GM20431 (cell line): ENCODE results near the gene OR4N2.
"Not testable (repeated sequence)": the region's sequence is repeated elsewhere in the genome, so short reads cannot be mapped to it uniquely, and the experiment has no call there.

Source experiments
- in situ Hi-C: fragments of 300-500 bp; cut with MseI, MboI; formaldehyde crosslinking; loops from one replicate; pipeline ENCODE4 v1.15.0; 2020; ENCODE audit warnings: low sequenced_read_pairs; ENCODE audit not compliant: unreplicated experiment

Gene OR4N2

GRCh38 chr14:19828314-19828713 lies 24.7 kb downstream of the OR4N2 start:
- in situ Hi-C loops: no loop called here

DNA sequence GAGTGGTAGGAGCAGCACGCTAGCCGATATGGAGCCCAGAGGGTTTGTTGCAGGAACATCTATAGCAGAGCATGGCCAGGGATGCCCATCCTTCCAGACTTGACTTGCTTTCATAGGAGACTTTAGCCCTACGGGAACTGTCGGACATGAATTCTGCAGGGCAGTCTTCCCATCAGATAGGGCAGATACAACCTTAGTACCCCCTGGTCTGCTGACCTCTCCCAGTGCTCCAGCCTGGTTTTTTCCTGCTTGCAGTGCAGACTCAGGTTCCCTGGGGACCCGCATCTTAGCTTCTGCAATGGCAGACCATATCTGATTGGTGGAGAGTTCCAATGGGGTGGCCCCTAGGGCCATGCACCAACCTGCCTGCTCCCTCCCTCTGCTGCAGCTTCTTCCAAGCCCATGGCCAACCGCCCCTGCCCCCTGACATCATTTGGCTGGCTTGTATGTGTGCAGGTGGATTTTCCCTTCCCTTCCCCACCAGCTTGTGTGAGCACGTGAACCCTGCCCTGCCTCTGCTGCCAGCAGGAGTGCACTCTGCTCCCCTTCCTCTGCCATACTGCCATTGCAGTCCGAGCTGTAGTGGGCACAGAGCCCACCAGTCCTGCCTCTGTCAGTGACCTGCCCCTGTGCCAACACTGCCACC lies 30.8 kb downstream of the OR4N2 start:
- in situ Hi-C loops: not testable (repeated sequence)

DNA sequence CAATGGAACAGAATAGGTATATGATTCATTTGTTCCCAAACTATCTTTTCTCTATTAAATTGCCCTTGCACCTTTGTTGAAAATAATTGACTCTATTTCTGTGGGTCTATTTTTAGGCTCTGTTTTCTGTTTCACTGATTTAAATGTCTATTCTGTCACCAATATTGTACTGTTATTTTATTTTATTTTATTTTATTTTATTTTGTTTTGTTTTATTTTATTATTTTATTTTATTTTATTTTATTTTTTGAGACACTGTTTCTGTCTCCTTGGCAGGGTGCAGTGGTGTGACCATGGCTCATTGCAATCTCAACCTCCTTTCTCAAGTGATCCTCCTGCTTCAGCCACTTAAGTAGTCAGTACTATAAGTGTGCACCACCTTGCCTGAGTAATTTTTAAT lies 34.9 kb downstream of the OR4N2 start:
- in situ Hi-C loops: no loop called here

- in situ Hi-C loops: no loop called here
These were observed 47.8 kb downstream of the OR4N2 start for GRCh38 chr14:19851365-19851764.

DNA sequence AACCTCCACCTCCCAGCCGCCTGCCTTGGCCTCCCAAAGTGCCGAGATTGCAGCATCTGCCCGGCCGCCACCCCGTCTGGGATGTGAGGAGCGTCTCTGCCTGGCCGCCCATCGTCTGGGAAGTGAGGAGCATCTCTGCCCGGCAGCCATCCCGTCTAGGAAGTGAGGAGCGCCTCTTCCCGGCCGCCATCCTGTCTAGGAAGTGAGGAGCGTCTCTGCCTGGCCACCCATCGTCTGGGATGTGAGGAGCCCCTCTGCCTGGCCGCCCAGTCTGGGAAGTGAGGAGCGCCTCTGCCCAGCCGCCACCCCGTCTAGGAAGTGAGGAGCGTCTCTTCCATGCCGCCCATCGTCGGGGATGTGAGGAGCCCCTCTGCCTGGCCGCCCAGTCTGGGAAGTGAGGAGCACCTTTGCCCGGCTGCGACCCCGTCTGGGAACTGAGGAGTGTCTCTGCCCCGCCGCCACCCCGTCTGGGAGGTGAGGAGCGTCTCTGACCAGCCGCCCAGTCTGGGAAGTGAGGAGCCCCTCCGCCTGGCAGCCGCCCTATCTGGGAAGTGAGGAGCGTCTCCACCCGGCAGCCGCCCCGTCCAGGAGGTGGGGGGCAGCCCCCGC lies 62.6 kb downstream of the OR4N2 start:
- in situ Hi-C loops: not testable (repeated sequence)

GRCh38 chr14:19873178-19873577 lies 69.6 kb downstream of the OR4N2 start:
- in situ Hi-C loops: no loop called here

DNA sequence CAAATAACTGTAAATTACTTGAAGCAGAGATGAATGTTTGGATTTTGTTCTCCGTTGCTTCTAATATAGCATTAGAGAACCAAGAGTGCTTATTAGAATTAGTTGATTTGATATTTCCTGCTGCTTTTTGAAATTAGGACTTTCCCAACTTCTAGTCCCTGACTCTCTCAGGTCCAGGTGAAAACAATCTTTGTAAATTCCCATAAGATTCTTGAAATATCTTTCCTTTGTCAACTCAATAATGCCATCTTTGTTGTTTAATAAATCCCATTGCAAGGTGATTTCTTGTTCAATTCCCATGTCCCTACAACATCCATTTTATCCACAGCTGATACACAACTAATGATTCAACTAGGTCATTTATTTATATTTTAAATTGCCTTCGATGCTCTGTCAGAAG lies 71.3 kb downstream of the OR4N2 start, which contains the start of gene OR4K2:
TSS of gene OR4K2 (plus strand) at position 301 of the 400 bp plus-strand sequence. CDS start 1,126 bp downstream, outside the sequence.
- in situ Hi-C loops: no loop called here

GRCh38 chr14:19878029-19878642 lies 74.6 kb downstream of the OR4N2 start:
- in situ Hi-C loops: no loop called here
